ENCODE data around the gene TMEM45A. TPM values are rescaled to one million over a fixed set of nuclear protein-coding genes. Genes with fewer than 3 reads are reported as not detected.
"Not testable (repeated sequence)": the region's sequence is repeated elsewhere in the genome, so short reads cannot be mapped to it uniquely, and the experiment has no call there.

Gene TMEM45A
- total RNA-seq, 1 donor from 2014 or later = 62.7 TPM

- no peak for DNase-seq (ENCODE audit: low spot score)
- no peak for ATAC-seq
Measured at GRCh38 chr3:100482176-100482575, 10.2 kb upstream of the TMEM45A start.

GRCh38 chr3:100483529-100483928 lies 8.9 kb upstream of the TMEM45A start:
- DNase-seq (ENCODE audit: low spot score) = no peak
- no peak for ATAC-seq

GRCh38 chr3:100486808-100487207 lies 5.6 kb upstream of the TMEM45A start:
- no peak for DNase-seq (ENCODE audit: low spot score)

GRCh38 chr3:100489118-100489517 lies 3.3 kb upstream of the TMEM45A start:
- DNase-seq (ENCODE audit: low spot score) (no peak), ATAC-seq (no peak)

More at GRCh38 chr3:100486808-100487207, 5.6 kb upstream of the TMEM45A start:
- ATAC-seq = no peak

GRCh38 chr3:100496711-100497261 lies 4.4 kb downstream of the TMEM45A start:
- ATAC-seq (no peak), DNase-seq (ENCODE audit: low spot score) (no peak)

- ATAC-seq (peak; percentile 66), DNase-seq (ENCODE audit: low spot score) (no peak)
Measured at GRCh38 chr3:100499651-100500050, 7.2 kb downstream of the TMEM45A start.

- ATAC-seq (peak; percentile 86), DNase-seq (ENCODE audit: low spot score) (no peak)
Measured at GRCh38 chr3:100500320-100500880, 8.0 kb downstream of the TMEM45A start.

GRCh38 chr3:100503448-100503847 lies 11.0 kb downstream of the TMEM45A start:
- DNase-seq (ENCODE audit: low spot score) (no peak), ATAC-seq (no peak)

- peak; percentile 92 for ATAC-seq
Measured at GRCh38 chr3:100506355-100506754, 13.9 kb downstream of the TMEM45A start.

GRCh38 chr3:100509818-100510217 lies 17.4 kb downstream of the TMEM45A start:
- not testable (repeated sequence) for ATAC-seq; DNase-seq (ENCODE audit: low spot score)

More at GRCh38 chr3:100506355-100506754, 13.9 kb downstream of the TMEM45A start:
- DNase-seq (ENCODE audit: low spot score) = no peak

GRCh38 chr3:100516232-100516631 lies 23.8 kb downstream of the TMEM45A start:
- peak; percentile 50 for ATAC-seq
- no peak for DNase-seq (ENCODE audit: low spot score)

- ATAC-seq = no peak
- no peak for DNase-seq (ENCODE audit: low spot score)
Measured at GRCh38 chr3:100516838-100517237, 24.4 kb downstream of the TMEM45A start.

GRCh38 chr3:100517276-100517675 lies 24.9 kb downstream of the TMEM45A start:
- no peak for DNase-seq (ENCODE audit: low spot score)
- no peak for ATAC-seq

- no peak for DNase-seq (ENCODE audit: low spot score)
- no peak for ATAC-seq
Measured at GRCh38 chr3:100518244-100518643, 25.8 kb downstream of the TMEM45A start.

- DNase-seq (ENCODE audit: low spot score) (no peak), ATAC-seq (no peak)
Measured at GRCh38 chr3:100518983-100519382, 26.6 kb downstream of the TMEM45A start.

- peak; percentile 88 for DNase-seq (ENCODE audit: low spot score)
- peak; percentile 78 for ATAC-seq
Measured at GRCh38 chr3:100521439-100521845, 29.0 kb downstream of the TMEM45A start.

- DNase-seq (ENCODE audit: low spot score) (peak; percentile 84), ATAC-seq (peak; percentile 81)
Measured at GRCh38 chr3:100522125-100522524, 29.7 kb downstream of the TMEM45A start.

- DNase-seq (ENCODE audit: low spot score) = no peak
Measured at GRCh38 chr3:100523050-100523760, 30.8 kb downstream of the TMEM45A start.

GRCh38 chr3:100525753-100526612 lies 33.6 kb downstream of the TMEM45A start:
- ATAC-seq (no peak), DNase-seq (ENCODE audit: low spot score) (no peak)

More at GRCh38 chr3:100523050-100523760, 30.8 kb downstream of the TMEM45A start:
- no peak for ATAC-seq

- no peak for DNase-seq (ENCODE audit: low spot score)
Measured at GRCh38 chr3:100526613-100527346, 34.4 kb downstream of the TMEM45A start.

GRCh38 chr3:100527347-100527735 lies 34.9 kb downstream of the TMEM45A start:
- DNase-seq (ENCODE audit: low spot score) = no peak
- no peak for ATAC-seq

More at GRCh38 chr3:100526613-100527346, 34.4 kb downstream of the TMEM45A start:
- ATAC-seq = no peak
